H9 (cell line): ENCODE data around the gene LGALS4. TPM values are rescaled to one million over a fixed set of nuclear protein-coding genes. Genes with fewer than 3 reads are reported as not detected.

Experiments
- DNase-seq: peaks from one replicate; pipeline ENCODE4 v3.0.0-alpha.2; 2017
- H2AFZ ChIP-seq: one replicate; pipeline ENCODE4 v1.6.1; 2013; ENCODE audit warnings: mild to moderate bottlenecking, low read length, control low read depth, moderate library complexity
- H2AK5ac ChIP-seq: 2 replicates; pipeline ENCODE4 v1.6.1; 2013; ENCODE audit warnings: low read length, control low read depth, mixed read lengths; ENCODE audit not compliant: insufficient read length
- H2BK120ac ChIP-seq: one replicate; pipeline ENCODE4 v1.6.1; 2013; ENCODE audit warnings: low read depth, mild to moderate bottlenecking, low read length, control low read depth, inconsistent platforms; ENCODE audit not compliant: poor library complexity, severe bottlenecking
- H2BK12ac ChIP-seq: 2 replicates; pipeline ENCODE4 v1.6.1; 2013; ENCODE audit warnings: low read length, control low read depth, mixed read lengths, low read depth; ENCODE audit not compliant: insufficient read length
- H2BK15ac ChIP-seq: 2 replicates; pipeline ENCODE4 v1.6.1; 2013; ENCODE audit warnings: low read depth, low read length, control low read depth
- H2BK20ac ChIP-seq: one replicate; pipeline ENCODE4 v1.6.1; 2013; ENCODE audit warnings: low read depth, mild to moderate bottlenecking, low read length, control low read depth, inconsistent platforms; ENCODE audit not compliant: poor library complexity, severe bottlenecking
- H2BK5ac ChIP-seq: 2 replicates; pipeline ENCODE4 v1.6.1; 2013; ENCODE audit warnings: low read length, control low read depth, mixed read lengths; ENCODE audit not compliant: insufficient read length
- H3K14ac ChIP-seq: 2 replicates; pipeline ENCODE4 v1.6.1; 2013; ENCODE audit warnings: low read length, control low read depth; ENCODE audit not compliant: insufficient read depth
- H3K18ac ChIP-seq: 2 replicates; pipeline ENCODE4 v1.6.1; 2013; ENCODE audit warnings: low read depth, mild to moderate bottlenecking, mixed read lengths, low read length, control low read depth; ENCODE audit not compliant: insufficient read length
- H3K23ac ChIP-seq: 2 replicates; pipeline ENCODE4 v1.6.1; 2013; ENCODE audit warnings: low read length, control low read depth, mixed read lengths, low read depth; ENCODE audit not compliant: insufficient read length
- H3K23me2 ChIP-seq: 2 replicates; pipeline ENCODE4 v1.6.1; 2013; ENCODE audit warnings: low read depth, mild to moderate bottlenecking, mixed read lengths, low read length, control low read depth; ENCODE audit not compliant: insufficient read length, poor library complexity, severe bottlenecking
- H3K27ac ChIP-seq: 2 replicates; pipeline ENCODE4 v1.5.1; 2013; ENCODE audit warnings: low read length, control low read depth, mixed read lengths, low read depth; ENCODE audit not compliant: insufficient read length
- H3K27me3 ChIP-seq: 2 replicates; pipeline ENCODE4 v1.6.1; 2013; ENCODE audit warnings: low read length, control low read depth, inconsistent platforms; ENCODE audit not compliant: insufficient read depth
- H3K4ac ChIP-seq: 2 replicates; pipeline ENCODE4 v1.6.1; 2013; ENCODE audit warnings: low read depth, mild to moderate bottlenecking, control low read depth, inconsistent platforms, low read length, moderate library complexity
- H3K4me1 ChIP-seq: 2 replicates; pipeline ENCODE4 v1.6.1; 2013; ENCODE audit warnings: low read length, control low read depth, inconsistent platforms; ENCODE audit not compliant: insufficient read depth
- H3K4me2 ChIP-seq: 2 replicates; pipeline ENCODE4 v1.6.1; 2013; ENCODE audit warnings: low read length, control low read depth, mixed read lengths; ENCODE audit not compliant: insufficient read length, insufficient read depth
- H3K56ac ChIP-seq: 2 replicates; pipeline ENCODE4 v1.6.1; 2013; ENCODE audit warnings: low read depth, mild to moderate bottlenecking, mixed read lengths, low read length, control low read depth; ENCODE audit not compliant: insufficient read length
- H3K79me1 ChIP-seq: 2 replicates; pipeline ENCODE4 v1.6.1; 2013; ENCODE audit warnings: low read depth, mild to moderate bottlenecking, moderate library complexity, low read length, control low read depth, inconsistent platforms; ENCODE audit not compliant: insufficient read depth, poor library complexity, severe bottlenecking
- H3K79me2 ChIP-seq: 2 replicates; pipeline ENCODE4 v1.6.1; 2013; ENCODE audit warnings: low read length, control low read depth, inconsistent platforms; ENCODE audit not compliant: insufficient read depth
- H3K9ac ChIP-seq: 2 replicates; pipeline ENCODE4 v1.6.1; 2013; ENCODE audit warnings: low read length, control low read depth, mixed read lengths; ENCODE audit not compliant: insufficient read length; ENCODE audit errors: extremely low read depth
- H3K9me3 ChIP-seq: one replicate; pipeline ENCODE4 v1.6.1; 2013; ENCODE audit warnings: low read depth, low read length, inconsistent platforms; ENCODE audit not compliant: control insufficient read depth
- H3T11ph ChIP-seq: one replicate; pipeline ENCODE4 v1.6.1; 2013; ENCODE audit warnings: mild to moderate bottlenecking, low read length, control low read depth, inconsistent platforms
- H4K20me1 ChIP-seq: one replicate; pipeline ENCODE4 v1.6.1; 2013; ENCODE audit not compliant: control insufficient read depth, insufficient read length, insufficient read depth
- H4K5ac ChIP-seq: 2 replicates; pipeline ENCODE4 v1.6.1; 2013; ENCODE audit warnings: low read depth, mild to moderate bottlenecking, mixed read lengths, low read length, control low read depth; ENCODE audit not compliant: insufficient read length
- H4K8ac ChIP-seq: replicated peaks from 2 replicates; pipeline ENCODE4 v1.6.1; 2013; ENCODE audit warnings: low read length, control low read depth, mixed read lengths, low read depth; ENCODE audit not compliant: insufficient read length
- H4K91ac ChIP-seq: 2 replicates; pipeline ENCODE4 v1.6.1; 2013; ENCODE audit warnings: low read depth, mild to moderate bottlenecking, moderate library complexity, mixed read lengths, low read length, control low read depth; ENCODE audit not compliant: insufficient read length
- H3K27ac Mint-ChIP-seq, 3 experiments: 2 replicates in 2 of 3; 3 replicates in 1 of 3; pipeline ENCODE4 v1.8.0; 2020 to 2021; ENCODE audit warnings: mixed read lengths in 3 of 3, mild to moderate bottlenecking in 1 of 3, moderate library complexity in 1 of 3
- H3K27me3 Mint-ChIP-seq: 2 replicates; pipeline ENCODE4 v1.8.0; 2021; ENCODE audit warnings: low read depth, mild to moderate bottlenecking, moderate library complexity, mixed read lengths
- H3K36me3 Mint-ChIP-seq, 3 experiments: 2 replicates in 2 of 3; 3 replicates in 1 of 3; pipeline ENCODE4 v1.8.0; 2020 to 2021; ENCODE audit warnings: low read depth in 3 of 3, mixed read lengths in 3 of 3; ENCODE audit not compliant: insufficient read depth in 1 of 3
- H3K4me1 Mint-ChIP-seq, 2 experiments: 2 replicates each; pipeline ENCODE4 v1.8.0; 2020; ENCODE audit warnings: mixed read lengths in 2 of 2
- H3K4me3 Mint-ChIP-seq, 2 experiments: 2 replicates in 1 of 2; 3 replicates in 1 of 2; pipeline ENCODE4 v1.8.0; 2020 to 2021; ENCODE audit warnings: mild to moderate bottlenecking in 2 of 2, mixed read lengths in 2 of 2, moderate library complexity in 1 of 2
- H3K9me3 Mint-ChIP-seq, 2 experiments: 2 replicates in 1 of 2; 3 replicates in 1 of 2; pipeline ENCODE4 v1.8.0; 2020; ENCODE audit warnings: mild to moderate bottlenecking in 2 of 2, mixed read lengths in 2 of 2, moderate library complexity in 1 of 2
- CTCF ChIP-seq: fragments of 200-600 bp; sonication (generic); conservative IDR thresholded peaks from 3 replicates; pipeline ENCODE4 v1.8.0; 2021; ENCODE audit warnings: antibody characterized with exemption, mild to moderate bottlenecking
- WGBS: extraction: QIAGEN DNeasy Blood & Tissue Kit; methylation state at CpG from one replicate; pipeline ENCODE4 v1.1.7; 2013; ENCODE audit warnings: missing lambda C conversion rate, low lambda C conversion rate, mixed read lengths; ENCODE audit not compliant: insufficient read length; ENCODE audit errors: extremely low coverage; 5-methylcytosine and 5-hydroxymethylcytosine counted together
- total RNA-seq: library from RNA; stranded (reverse); gene quantifications from 2 replicates; pipeline ENCODE4 v1.2.1, GENCODE V29; 2021

Gene LGALS4
- total RNA-seq, 1 experiment from 2014 or later = 0.68 TPM

- H4K8ac ChIP-seq = no peak overlapping the region
- H2AFZ ChIP-seq = no peak overlapping the region
- H3K79me1 ChIP-seq = no peaks in the 10 kb centered on the region
- no peak overlapping the region for H3K18ac ChIP-seq
- H4K20me1 ChIP-seq = no peaks in the 10 kb centered on the region
- no peak overlapping the region for H3K27ac Mint-ChIP-seq
- H3K4ac ChIP-seq = no peak overlapping the region
- no peak overlapping the region for H4K91ac ChIP-seq
- no CpG with 5 or more reads among the region's 13 CpGs for WGBS
- H3K27me3 Mint-ChIP-seq = peaks cover 10% of the 10 kb centered on the region; the same call in 1 of the 2 replicates
- peaks cover 3 to 11% of the 10 kb centered on the region in 2 experiments; a peak in 2 of 4 replicates for H3K4me1 Mint-ChIP-seq
- H3K27ac ChIP-seq = no peak overlapping the region
- no peaks in the 10 kb centered on the region for H3K79me2 ChIP-seq
- no peak overlapping the region for H3K23ac ChIP-seq
- H3K4me2 ChIP-seq = no peak overlapping the region
- no peak overlapping the region for H4K5ac ChIP-seq
- H3K23me2 ChIP-seq = peaks cover 6% of the 10 kb centered on the region
- no peak overlapping the region for H2BK15ac ChIP-seq
- no peaks in the 10 kb centered on the region for H3K27me3 ChIP-seq
- no peak overlapping the region for H2AK5ac ChIP-seq
- DNase-seq = no peak
- peaks cover 2% of the 10 kb centered on the region; the same call in 1 of the 2 replicates for H3K4me1 ChIP-seq
- no peak overlapping the region for H2BK120ac ChIP-seq
- H2BK20ac ChIP-seq = no peak overlapping the region
- H3K9me3 Mint-ChIP-seq = no peaks in the 10 kb centered on the region; a peak in 1 of 5 replicates
- no peak for TF ChIP-seq CTCF
- no peak overlapping the region for H2BK12ac ChIP-seq
- no peak overlapping the region for H3T11ph ChIP-seq
- no peak overlapping the region for H3K14ac ChIP-seq
- H3K56ac ChIP-seq = no peak overlapping the region
- no peaks in the 10 kb centered on the region for H3K9me3 ChIP-seq
- no peak overlapping the region for H2BK5ac ChIP-seq
- no peak overlapping the region for H3K4me3 Mint-ChIP-seq
- H3K9ac ChIP-seq = no peak overlapping the region
- no peaks in the 10 kb centered on the region for H3K36me3 Mint-ChIP-seq
These were observed 38.4 kb downstream of the LGALS4 start for GRCh38 chr19:38774181-38774950.
